Measurements from ENCODE around the gene TBCK. TPM values are rescaled to one million over a fixed set of nuclear protein-coding genes. Genes with fewer than 3 reads are reported as not detected.

The TBCK gene
- total RNA-seq, 5 donors from 2014 or later (not counting 1 experiment from before 2014, with no cell fraction given), result 43.5 to 49.9 (median 48.1) TPM

- Mint-ChIP-seq H3K36me3 (no peaks in the 10 kb centered on the region), H3K9me3 (peaks cover 14 to 33% (median 29%) of the 10 kb centered on the region in 3 donors), H3K4me3 (no peak overlapping the region), H3K27me3 (peaks cover 0 to 4% of the 10 kb centered on the region in 2 donors), H3K4me1 (no peaks in the 10 kb centered on the region), H3K27ac (no peak overlapping the region)
- Histone ChIP-seq H3K9me3 (no peaks in the 10 kb centered on the region), H3K27me3 (replicated peaks in 1 of 2; ENCODE audit: control insufficient read depth in 2 of 2, extremely low read depth in 1 of 2, insufficient read depth in 2 of 2, low read length in 1 of 2) (peaks cover 0 to 6% of the 10 kb centered on the region in 2 experiments), H3K27ac (ENCODE audit: low read length) (no peak overlapping the region), H3K36me3 (ENCODE audit: control insufficient read depth in 2 of 2, extremely low read depth in 1 of 2, insufficient read depth in 1 of 2, low read length in 1 of 2) (no peaks in the 10 kb centered on the region), H3K4me3 (ENCODE audit: control insufficient read depth in 1 of 2, extremely low read depth in 1 of 2, low read length in 1 of 2) (no peak overlapping the region), H3K4me1 (ENCODE audit: control insufficient read depth in 1 of 2, extremely low read depth in 1 of 2, insufficient read depth in 2 of 2, low read length in 2 of 2) (no peaks in the 10 kb centered on the region)
- ChIA-PET CTCF (interaction anchor here in 1 of 2 donors (0.6 kb wide), 1 partner anchor 10 kb away, joined by 3 read pairs; no protein-coding TSS in a partner anchor), POLR2A (no interaction called here)
- ATAC-seq (replicated peaks in 1 of 4), result no peak
- 100% methylated on average over 1 of the region's 1 CpG for WGBS (ENCODE audit: insufficient coverage)
- no peak for DNase-seq
Measured at GRCh38 chr4:106032851-106033286, 283.1 kb downstream of the TBCK start.

- CTCF ChIA-PET, result interaction anchor here in 1 of 2 donors (0.7 kb wide), 1 partner anchor 11 kb away, joined by 3 read pairs; no protein-coding TSS in a partner anchor
- Mint-ChIP-seq H3K27ac (no peak overlapping the region), H3K27me3 (no peaks in the 10 kb centered on the region), H3K4me1 (no peaks in the 10 kb centered on the region), H3K9me3 (peaks cover 0 to 5% (median 4%) of the 10 kb centered on the region in 3 donors), H3K4me3 (no peak overlapping the region), H3K36me3 (no peaks in the 10 kb centered on the region)
- H3K27ac ChIP-seq (ENCODE audit: low read length), result no peak overlapping the region
- H3K9me3 ChIP-seq, result no peaks in the 10 kb centered on the region
- no peaks in the 10 kb centered on the region for H3K36me3 ChIP-seq (ENCODE audit: control insufficient read depth in 2 of 2, extremely low read depth in 1 of 2, insufficient read depth in 1 of 2, low read length in 1 of 2)
- ATAC-seq (replicated peaks in 1 of 4) (no peak), DNase-seq (no peak)
- no peaks in the 10 kb centered on the region for H3K4me1 ChIP-seq (ENCODE audit: control insufficient read depth in 1 of 2, extremely low read depth in 1 of 2, insufficient read depth in 2 of 2, low read length in 2 of 2)
- H3K27me3 ChIP-seq (replicated peaks in 1 of 2; ENCODE audit: control insufficient read depth in 2 of 2, extremely low read depth in 1 of 2, insufficient read depth in 2 of 2, low read length in 1 of 2), result no peaks in the 10 kb centered on the region
- no peak overlapping the region for H3K4me3 ChIP-seq (ENCODE audit: control insufficient read depth in 1 of 2, extremely low read depth in 1 of 2, low read length in 1 of 2)
- POLR2A ChIA-PET, result no interaction called here
- WGBS (ENCODE audit: insufficient coverage), result 100% methylated on average over 1 of the region's 2 CpGs
Measured at GRCh38 chr4:106022454-106022853, 293.6 kb downstream of the TBCK start.

DNA sequence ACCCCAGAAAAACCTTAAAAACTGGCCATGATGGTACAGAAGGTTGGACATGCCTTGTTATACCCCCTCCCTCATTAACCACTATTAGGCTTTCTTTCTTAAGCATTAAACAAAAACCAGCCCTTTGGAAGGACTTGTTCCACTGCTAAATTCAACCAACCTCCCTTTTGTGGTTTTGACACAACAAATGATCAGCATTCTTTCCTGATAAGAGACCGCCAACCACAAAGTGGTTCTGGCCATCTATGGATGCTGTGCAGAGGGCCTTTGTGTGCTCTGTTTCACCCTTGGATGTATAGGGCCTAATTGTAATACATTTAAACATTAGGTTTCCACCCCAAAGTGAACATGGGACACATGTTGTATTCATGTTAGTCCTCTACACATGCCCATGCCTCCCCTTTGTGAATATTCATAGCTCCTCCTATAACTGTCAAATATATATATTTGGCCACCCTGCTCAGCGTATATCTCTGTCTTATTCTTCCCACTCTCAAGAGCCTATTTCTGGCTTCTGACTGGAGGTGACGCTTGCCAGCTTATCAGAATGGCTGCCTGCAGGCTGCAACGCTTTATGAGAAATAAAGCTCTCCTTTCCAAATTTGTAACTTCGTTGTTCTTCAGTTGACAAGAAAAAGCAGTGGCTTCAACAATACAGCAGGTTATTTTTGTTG, 294.1 kb downstream of the TBCK start:
- Mint-ChIP-seq H3K36me3 (no peaks in the 10 kb centered on the region), H3K4me3 (no peak overlapping the region), H3K27me3 (no peaks in the 10 kb centered on the region), H3K27ac (no peak overlapping the region), H3K9me3 (peaks cover 0 to 5% (median 4%) of the 10 kb centered on the region in 3 donors), H3K4me1 (no peaks in the 10 kb centered on the region)
- Histone ChIP-seq H3K9me3 (no peaks in the 10 kb centered on the region), H3K27ac (ENCODE audit: low read length) (no peak overlapping the region), H3K4me1 (ENCODE audit: control insufficient read depth in 1 of 2, extremely low read depth in 1 of 2, insufficient read depth in 2 of 2, low read length in 2 of 2) (no peaks in the 10 kb centered on the region), H3K36me3 (ENCODE audit: control insufficient read depth in 2 of 2, extremely low read depth in 1 of 2, insufficient read depth in 1 of 2, low read length in 1 of 2) (no peaks in the 10 kb centered on the region), H3K4me3 (ENCODE audit: control insufficient read depth in 1 of 2, extremely low read depth in 1 of 2, low read length in 1 of 2) (no peak overlapping the region), H3K27me3 (replicated peaks in 1 of 2; ENCODE audit: control insufficient read depth in 2 of 2, extremely low read depth in 1 of 2, insufficient read depth in 2 of 2, low read length in 1 of 2) (no peaks in the 10 kb centered on the region)
- POLR2A ChIA-PET, result no interaction called here
- CTCF ChIA-PET, result no interaction called here
- 36% methylated on average over 3 of the region's 5 CpGs for WGBS (ENCODE audit: insufficient coverage)
- ATAC-seq (replicated peaks in 1 of 4), result no peak
- no peak for DNase-seq

DNA sequence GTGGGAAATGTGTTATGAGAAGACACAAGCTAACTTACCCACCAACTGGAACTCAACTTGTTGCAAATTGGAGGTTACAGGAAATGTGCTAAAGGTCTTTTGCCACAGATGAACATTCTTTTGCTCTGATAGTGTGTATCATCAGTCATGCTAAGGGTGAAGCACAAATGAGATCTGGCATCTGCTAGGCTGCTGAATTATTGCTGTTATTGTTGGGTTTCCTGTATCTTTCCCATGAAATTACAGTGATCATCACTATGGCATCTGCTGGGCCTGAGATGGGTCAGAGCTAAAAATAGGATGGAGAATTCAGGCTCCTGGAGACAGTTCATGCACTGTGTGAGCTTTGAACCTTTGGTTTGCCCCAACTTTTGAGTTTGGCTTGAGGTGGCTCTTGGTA, 296.2 kb downstream of the TBCK start:
- ChIA-PET CTCF (no interaction called here), POLR2A (interaction anchor here in 1 of 2 donors (0.6 kb wide), 1 partner anchor 13 kb away, joined by 5 read pairs; no protein-coding TSS in a partner anchor)
- no peaks in the 10 kb centered on the region for H3K27me3 ChIP-seq (replicated peaks in 1 of 2; ENCODE audit: control insufficient read depth in 2 of 2, extremely low read depth in 1 of 2, insufficient read depth in 2 of 2, low read length in 1 of 2)
- DNase-seq (no peak), ATAC-seq (replicated peaks in 1 of 4) (no peak)
- H3K27ac ChIP-seq (ENCODE audit: low read length), result no peak overlapping the region
- Mint-ChIP-seq H3K4me3 (no peak overlapping the region), H3K27me3 (no peaks in the 10 kb centered on the region), H3K27ac (no peak overlapping the region), H3K4me1 (no peaks in the 10 kb centered on the region), H3K9me3 (peaks cover 6% of the 10 kb centered on the region in 3 donors), H3K36me3 (no peaks in the 10 kb centered on the region)
- no peaks in the 10 kb centered on the region for H3K9me3 ChIP-seq
- no peaks in the 10 kb centered on the region for H3K4me1 ChIP-seq (ENCODE audit: control insufficient read depth in 1 of 2, extremely low read depth in 1 of 2, insufficient read depth in 2 of 2, low read length in 2 of 2)
- H3K36me3 ChIP-seq (ENCODE audit: control insufficient read depth in 2 of 2, extremely low read depth in 1 of 2, insufficient read depth in 1 of 2, low read length in 1 of 2), result no peaks in the 10 kb centered on the region
- no peak overlapping the region for H3K4me3 ChIP-seq (ENCODE audit: control insufficient read depth in 1 of 2, extremely low read depth in 1 of 2, low read length in 1 of 2)

GRCh38 chr4:106017975-106018374, 298.0 kb downstream of the TBCK start:
- H3K27me3 ChIP-seq (replicated peaks in 1 of 2; ENCODE audit: control insufficient read depth in 2 of 2, extremely low read depth in 1 of 2, insufficient read depth in 2 of 2, low read length in 1 of 2), result no peaks in the 10 kb centered on the region
- no peak overlapping the region for H3K27ac ChIP-seq (ENCODE audit: low read length)
- no peaks in the 10 kb centered on the region for H3K4me1 ChIP-seq (ENCODE audit: control insufficient read depth in 1 of 2, extremely low read depth in 1 of 2, insufficient read depth in 2 of 2, low read length in 2 of 2)
- H3K36me3 Mint-ChIP-seq, result no peaks in the 10 kb centered on the region
- 76% methylated on average over 4 of the region's 5 CpGs for WGBS (ENCODE audit: insufficient coverage)
- ATAC-seq (replicated peaks in 1 of 4), result no peak
- POLR2A ChIA-PET, result no interaction called here
- peaks cover 16 to 18% (median 16%) of the 10 kb centered on the region in 3 donors for H3K9me3 Mint-ChIP-seq
- H3K36me3 ChIP-seq (ENCODE audit: control insufficient read depth in 2 of 2, extremely low read depth in 1 of 2, insufficient read depth in 1 of 2, low read length in 1 of 2), result no peaks in the 10 kb centered on the region
- DNase-seq, result no peak
- H3K27ac Mint-ChIP-seq, result no peak overlapping the region
- no peaks in the 10 kb centered on the region for H3K4me1 Mint-ChIP-seq
- no peak overlapping the region for H3K4me3 Mint-ChIP-seq
- H3K4me3 ChIP-seq (ENCODE audit: control insufficient read depth in 1 of 2, extremely low read depth in 1 of 2, low read length in 1 of 2), result no peak overlapping the region
- H3K9me3 ChIP-seq, result no peaks in the 10 kb centered on the region
- H3K27me3 Mint-ChIP-seq, result no peaks in the 10 kb centered on the region
- CTCF ChIA-PET, result no interaction called here

GRCh38 chr4:106011387-106011786, 304.6 kb downstream of the TBCK start:
- no peak for DNase-seq
- ChIA-PET POLR2A (no interaction called here), CTCF (no interaction called here)
- H3K27ac Mint-ChIP-seq, result no peak overlapping the region
- H3K36me3 Mint-ChIP-seq, result no peaks in the 10 kb centered on the region
- no CpG with 5 or more reads among the region's 1 CpG for WGBS (ENCODE audit: insufficient coverage)
- Histone ChIP-seq H3K4me1 (ENCODE audit: control insufficient read depth in 1 of 2, extremely low read depth in 1 of 2, insufficient read depth in 2 of 2, low read length in 2 of 2) (no peaks in the 10 kb centered on the region), H3K27me3 (replicated peaks in 1 of 2; ENCODE audit: control insufficient read depth in 2 of 2, extremely low read depth in 1 of 2, insufficient read depth in 2 of 2, low read length in 1 of 2) (no peaks in the 10 kb centered on the region), H3K27ac (ENCODE audit: low read length) (no peak overlapping the region), H3K4me3 (ENCODE audit: control insufficient read depth in 1 of 2, extremely low read depth in 1 of 2, low read length in 1 of 2) (no peak overlapping the region), H3K36me3 (ENCODE audit: control insufficient read depth in 2 of 2, extremely low read depth in 1 of 2, insufficient read depth in 1 of 2, low read length in 1 of 2) (no peaks in the 10 kb centered on the region), H3K9me3 (no peaks in the 10 kb centered on the region)
- ATAC-seq (replicated peaks in 1 of 4), result no peak
- H3K9me3 Mint-ChIP-seq, result peaks cover 35 to 48% (median 36%) of the 10 kb centered on the region in 3 donors
- H3K4me1 Mint-ChIP-seq, result no peaks in the 10 kb centered on the region
- no peak overlapping the region for H3K4me3 Mint-ChIP-seq
- no peaks in the 10 kb centered on the region for H3K27me3 Mint-ChIP-seq
